GM19023 (cell line): ENCODE measurements around the gene NFILZ.

ENCODE experiments used
- ATAC-seq: cut with Tn5 transposase; IDR thresholded peaks from one replicate; pipeline ENCODE4 v1.9.1; 2021; ENCODE audit warnings: mild to moderate bottlenecking, moderate library complexity; ENCODE audit not compliant: unreplicated experiment

The NFILZ gene, protein sequence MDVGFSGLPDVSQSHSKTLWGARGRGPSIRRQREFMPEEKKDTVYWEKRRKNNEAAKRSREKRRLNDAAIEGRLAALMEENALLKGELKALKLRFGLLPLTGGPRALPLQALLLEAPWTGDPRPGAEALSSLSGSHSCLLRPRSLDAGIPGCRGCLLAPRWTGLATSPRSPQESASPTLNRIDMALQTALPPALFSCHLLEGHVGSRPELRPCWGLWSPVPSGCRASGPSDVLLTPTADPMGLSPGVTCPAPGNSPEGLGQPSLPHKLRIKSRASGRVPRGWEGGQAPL

DNA sequence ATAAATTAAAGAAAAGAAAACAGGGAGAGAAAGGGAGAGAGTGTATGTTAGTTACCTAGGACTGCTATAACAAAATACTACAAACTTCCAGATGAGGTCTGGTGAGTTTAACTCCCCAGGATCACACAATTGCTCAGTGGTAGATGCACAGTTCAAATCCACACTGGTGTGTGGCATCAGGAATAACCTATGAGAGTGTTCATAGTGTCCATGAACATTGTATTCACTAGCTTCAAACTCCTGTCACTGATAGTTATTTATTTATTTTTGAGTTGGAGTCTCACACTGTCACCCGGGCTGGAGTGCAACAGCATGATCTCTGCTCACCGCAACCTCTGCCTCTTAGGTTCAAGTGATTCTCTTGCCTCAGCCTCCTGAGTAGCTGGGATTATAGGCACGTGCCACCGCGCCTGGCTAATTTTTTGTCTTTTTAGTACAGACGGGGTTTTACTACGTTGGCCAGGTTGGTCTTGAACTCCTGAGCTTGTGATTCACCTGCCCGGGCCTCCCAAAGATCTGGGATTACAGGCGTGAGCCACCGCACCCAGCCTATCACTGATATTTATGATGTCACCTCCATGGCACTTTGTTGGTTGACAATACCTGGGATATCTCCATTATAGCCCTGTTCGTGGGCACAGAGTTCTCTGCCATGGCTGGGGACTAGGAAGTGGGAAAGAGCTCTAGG lies at the start of gene NFILZ:
Gene NFILZ (plus strand): TSS at position 638 of the 688 bp plus-strand sequence. CDS start 46,133 bp downstream, outside the sequence.
- no peak for ATAC-seq

DNA sequence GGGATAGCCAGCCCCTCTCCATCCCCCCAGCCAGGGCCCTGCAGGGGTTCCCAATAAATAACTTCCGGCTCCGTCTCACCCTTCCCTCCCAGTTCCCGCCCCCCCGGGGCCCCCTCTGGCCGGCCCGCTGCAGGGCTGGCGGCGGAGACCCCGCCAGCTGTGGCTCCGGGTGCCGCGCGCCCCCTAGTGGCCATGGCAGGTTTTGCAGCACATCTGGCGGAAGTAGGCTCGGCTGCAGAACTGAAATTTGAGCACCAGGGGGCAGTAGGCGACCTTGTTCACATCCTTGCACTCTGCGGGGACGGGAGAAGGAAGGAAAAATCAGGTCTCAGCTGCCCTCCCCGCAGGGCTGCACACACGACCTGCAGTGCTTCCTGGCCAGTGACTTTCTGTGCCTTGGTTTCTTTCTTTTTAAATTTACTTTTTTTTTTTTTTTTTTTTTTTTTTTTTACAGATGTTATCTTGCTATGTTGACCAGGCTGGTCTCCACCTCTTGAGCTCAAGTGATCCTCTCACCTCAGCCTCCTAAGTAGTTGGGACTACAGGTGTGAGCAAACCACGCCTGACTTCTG lies 49.6 kb upstream of the NFILZ start:
- ATAC-seq, result no peak

DNA sequence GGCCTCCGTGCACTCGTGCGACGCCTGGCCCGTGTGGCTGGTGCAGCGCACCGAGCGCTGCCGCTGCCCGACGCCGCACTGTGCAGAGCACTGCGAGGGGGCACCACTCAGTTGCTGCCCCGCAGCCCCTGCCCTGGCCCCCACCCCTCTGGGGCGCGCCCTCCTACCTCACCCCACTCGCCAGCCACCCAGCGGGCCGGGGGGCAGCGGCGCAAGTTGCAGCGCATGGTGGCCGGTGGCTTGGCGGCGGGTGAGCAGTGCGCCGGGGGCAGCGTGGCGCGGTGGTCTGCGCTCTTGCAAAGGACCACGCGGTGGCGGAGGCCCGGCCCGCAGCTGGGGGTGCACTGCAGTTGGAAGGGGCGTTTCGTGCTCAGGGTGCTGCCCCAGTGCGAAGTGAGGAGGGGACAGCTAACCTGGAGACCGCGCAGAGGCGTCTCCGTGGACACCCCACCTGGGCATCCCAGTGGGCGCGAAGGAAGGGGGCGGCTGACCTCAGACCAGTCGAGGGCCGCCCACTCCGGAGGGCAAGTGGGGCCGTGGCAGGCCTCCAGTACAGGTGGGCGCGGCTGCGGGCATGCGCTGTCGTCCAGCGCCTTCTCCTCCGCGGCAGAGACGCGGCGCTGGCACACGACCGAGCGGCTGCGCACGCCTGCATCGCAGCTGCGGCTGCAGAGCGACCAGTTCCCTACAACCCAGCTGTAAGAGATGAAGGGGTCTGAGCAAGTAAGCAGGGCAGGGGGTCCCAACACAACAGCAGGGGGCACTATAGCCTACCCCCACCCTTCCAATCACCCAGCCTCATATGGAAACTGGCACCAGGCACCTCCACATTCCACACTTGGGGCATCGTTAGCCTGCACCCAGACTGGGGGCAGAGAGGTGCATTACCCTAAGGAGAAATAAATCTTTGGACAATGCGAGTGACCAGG lies 45.2 kb upstream of the NFILZ start:
- no peak for ATAC-seq

DNA sequence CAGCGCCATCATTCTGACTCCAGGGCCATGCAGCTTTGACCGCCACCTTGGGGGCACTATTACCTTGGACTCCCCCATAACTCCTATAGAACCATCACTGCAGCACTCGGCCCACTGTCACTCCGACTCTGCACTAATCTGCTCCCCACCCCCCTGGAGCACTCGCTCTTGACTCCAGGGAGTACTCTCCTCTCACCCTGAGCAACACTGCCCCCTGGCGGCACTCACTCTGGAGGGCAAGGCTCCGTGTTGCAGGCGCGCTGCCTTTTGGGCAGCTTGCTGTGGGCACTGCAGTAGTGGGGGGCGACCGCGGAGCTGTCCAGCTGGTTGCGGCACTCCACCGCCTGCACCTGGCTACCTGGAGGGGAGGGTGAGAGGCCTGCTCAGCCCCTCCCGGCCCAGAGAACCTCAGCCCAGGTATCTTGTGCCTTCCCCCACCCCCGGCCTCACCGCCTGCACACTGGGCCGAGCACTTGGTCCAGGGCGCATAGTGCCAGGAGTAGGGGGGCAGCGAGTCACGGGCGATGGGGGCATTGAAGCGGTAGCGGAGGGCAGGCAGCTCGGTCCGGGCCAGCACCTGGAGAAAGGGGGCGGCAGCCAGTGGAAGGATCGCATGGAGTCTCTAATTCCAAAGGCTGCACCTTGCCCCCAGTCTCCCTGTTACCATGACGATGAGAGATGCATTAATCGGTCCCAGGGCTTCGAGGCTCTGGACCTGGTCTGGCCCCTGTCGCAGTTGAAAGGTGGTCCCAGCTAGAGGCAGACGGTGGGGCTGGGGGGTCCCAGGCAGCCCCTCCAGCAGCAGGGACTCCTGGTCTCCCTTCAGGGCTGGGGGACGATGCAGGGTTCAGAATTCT lies 44.3 kb upstream of the NFILZ start:
- ATAC-seq, result no peak

DNA sequence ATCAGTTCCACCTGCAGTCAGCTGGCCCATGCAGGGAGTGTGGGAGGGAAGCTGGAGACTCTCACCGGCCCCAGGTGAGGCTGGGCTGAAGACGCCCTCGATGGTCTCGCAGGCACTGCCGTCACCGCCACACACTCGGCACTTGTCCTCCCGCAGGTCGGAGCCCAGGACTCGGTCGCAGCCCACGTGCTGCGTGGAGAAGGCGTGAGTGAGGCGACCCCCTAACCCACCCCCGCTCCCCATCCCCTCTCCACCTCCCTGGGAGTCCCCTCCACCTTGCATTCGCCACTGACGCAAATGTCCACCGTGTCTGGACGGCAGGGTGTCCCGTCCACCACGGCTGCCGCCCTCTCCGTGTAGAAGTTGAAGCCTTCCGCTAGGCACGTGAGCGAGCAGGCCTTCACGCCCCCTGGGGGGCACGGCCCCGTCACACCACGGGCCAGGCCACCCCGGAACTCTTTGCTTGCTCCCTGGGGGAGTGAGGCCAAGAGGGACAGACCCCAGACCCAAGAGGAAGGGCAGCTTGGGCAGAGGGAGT lies 41.2 kb upstream of the NFILZ start:
- ATAC-seq, result no peak

DNA sequence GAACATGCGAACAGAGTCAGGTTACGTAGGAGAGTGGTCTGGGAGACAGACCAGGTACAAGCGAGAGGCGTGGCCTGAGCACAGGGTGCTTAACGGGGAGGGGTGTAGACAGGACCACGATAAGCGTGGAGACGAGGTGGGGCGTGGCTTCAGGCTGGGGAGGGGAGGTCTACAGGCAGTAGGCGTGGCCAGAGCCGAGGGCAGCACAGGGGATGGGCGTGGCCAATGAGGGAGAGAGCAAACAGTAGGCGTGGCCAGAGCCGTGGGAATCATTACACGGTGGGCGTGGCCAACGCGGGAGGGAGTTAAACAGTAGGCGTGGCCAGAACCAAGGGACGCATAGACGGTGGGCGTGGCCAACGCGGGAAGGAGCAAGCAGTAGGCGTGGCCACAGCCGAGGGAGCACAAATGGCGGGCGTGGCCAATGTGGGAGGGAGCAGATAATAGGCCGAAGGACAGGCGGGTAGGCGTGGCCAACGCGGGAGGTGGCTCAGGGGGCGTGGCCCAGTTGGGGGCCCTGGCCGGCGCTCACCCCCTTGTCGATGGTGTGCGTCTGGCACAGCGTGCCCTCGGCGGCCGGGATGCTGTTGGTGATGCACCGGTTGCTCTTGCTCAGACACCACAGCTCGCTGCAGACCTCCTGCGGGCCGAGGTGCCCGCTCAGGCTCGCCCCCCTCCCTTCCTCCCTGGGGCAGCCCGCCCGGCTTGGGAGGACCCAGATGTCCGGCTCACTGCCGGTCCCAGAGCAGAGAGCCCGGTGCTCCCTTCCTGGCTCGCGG lies 38.0 kb upstream of the NFILZ start:
- ATAC-seq, result no peak

DNA sequence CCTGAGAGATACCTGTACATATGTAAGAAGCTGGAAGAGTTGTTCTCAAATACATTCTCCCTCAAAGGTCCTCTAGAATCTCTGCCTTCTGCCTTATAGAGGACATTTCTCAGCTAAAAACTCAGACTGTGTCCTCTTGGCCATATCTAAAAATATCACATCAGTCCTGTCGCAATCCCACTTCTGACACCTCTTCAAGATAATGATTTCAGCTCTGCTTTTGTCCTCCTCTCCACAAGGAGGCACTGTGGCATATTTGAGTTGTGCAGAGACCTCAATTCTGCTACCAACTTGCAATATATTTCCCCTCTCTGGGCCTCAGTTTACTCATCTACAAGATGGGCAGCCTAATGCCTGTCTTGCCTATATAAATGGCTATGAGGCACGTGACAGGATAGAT lies 36.5 kb upstream of the NFILZ start:
- no peak for ATAC-seq

DNA sequence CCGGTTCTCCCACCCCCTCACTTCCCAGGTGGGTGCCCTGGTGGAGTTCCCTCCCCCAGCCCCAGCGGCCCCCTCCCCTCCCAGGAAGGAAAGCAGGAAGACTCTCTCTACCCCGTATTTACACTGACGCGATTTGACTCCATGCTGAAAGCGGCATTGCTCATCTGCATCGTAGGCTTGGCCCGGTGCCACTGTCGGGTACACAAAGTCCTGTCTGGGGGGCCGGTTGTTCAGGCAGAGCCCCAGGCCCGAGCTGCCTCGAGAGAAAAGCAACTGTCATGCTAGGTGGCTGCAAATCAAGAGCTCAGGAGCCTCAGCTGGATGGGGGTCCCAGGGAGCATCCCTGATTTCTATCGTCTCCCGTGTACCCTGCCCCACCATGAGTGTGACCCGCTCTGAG lies 34.8 kb upstream of the NFILZ start:
- ATAC-seq, result no peak

DNA sequence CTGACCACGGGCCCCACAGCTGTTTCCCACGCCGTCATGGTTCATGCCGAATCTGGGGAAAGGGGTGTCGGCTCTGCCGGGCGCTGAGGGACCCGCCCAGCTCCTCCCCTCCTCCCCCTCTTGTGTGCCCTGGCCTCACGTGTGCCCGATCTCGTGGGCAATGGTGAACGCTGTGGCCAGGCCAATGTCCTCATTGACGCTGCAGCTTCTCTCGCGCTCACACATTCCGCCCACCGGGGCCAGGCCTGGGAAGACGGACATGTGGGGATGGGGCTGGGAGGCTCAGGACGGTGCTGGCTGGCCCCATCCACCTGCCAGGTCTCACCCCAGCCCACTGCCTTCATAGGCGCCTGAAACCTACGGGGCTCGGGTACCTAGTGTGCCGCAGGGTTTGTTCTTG lies 34.3 kb upstream of the NFILZ start:
- no peak for ATAC-seq

DNA sequence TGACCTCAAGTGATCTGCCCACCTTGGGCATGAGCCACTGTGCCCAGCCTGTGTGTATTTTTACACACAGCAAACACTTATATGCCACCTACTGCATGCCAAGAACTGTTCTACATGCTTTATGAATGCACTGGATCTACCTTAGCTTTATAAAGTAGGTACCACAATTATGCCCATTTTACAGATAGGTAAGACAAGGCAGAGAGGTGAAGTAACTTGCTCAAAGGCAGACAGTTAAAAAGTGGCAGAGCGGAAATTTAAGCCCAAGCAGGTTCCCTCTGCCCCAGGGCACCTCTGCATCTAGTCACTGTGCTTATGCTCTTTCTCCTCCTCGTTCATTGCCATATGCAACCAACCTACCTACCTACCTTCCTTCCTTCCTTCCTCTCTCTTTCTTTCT lies 30.4 kb upstream of the NFILZ start:
- no peak for ATAC-seq

DNA sequence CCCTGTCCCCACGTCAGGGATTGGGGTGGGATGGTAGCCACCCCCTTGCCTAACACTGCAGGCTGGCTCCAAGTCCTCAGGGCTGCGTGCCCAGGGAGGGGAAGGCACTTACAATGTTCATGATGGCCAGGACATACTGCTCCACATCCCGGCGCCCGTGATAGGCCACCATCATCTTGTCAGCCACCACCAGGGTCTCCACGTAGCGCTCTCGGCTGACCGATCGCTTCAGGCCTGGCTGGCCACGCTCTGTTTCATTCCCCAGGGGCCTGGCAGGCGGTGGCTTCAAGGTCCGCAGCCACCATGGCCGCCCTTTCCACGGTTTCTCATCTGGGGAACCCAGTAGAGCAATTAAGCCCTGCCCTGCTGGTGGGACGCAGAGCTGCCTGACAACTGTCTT lies 29.6 kb upstream of the NFILZ start:
- no peak for ATAC-seq

DNA sequence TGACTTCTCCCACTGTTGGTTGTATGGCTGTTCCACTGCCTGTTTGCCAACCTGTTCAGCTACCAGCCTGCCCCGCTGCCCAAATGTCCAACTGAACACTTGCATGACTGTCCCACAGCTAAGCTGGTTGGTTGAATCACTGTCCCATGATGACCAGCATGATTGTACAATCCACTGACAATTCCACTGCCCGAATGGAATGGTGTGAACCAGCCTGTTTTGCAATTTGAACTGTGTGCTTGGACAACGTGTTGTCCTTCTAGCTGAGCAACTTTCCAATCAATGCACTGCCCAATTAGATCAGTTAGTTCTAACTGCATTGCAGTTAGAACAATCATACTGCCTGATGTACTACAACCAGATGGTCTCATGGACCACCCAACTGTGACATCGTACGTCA lies 28.6 kb upstream of the NFILZ start:
- ATAC-seq, result no peak

DNA sequence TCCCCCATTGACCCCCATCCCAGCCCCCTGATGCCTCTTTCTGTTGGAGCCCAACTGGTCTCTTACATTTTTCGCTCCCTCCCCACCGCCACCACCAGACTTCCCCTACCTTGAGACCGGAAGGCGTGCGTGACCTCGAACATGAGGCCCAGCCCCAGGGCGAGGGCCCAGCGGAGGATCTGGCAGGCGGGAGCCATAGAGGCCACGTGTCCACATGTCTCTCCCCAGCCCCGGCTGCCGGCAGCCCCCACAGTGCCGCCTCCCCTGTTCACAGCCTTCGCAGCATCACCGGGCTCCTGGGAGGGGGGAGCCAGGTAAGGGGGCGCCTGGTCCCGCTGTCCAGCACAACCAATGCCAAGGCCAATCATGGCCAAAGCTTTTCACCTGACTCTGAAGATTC lies 24.9 kb upstream of the NFILZ start:
- ATAC-seq, result no peak

DNA sequence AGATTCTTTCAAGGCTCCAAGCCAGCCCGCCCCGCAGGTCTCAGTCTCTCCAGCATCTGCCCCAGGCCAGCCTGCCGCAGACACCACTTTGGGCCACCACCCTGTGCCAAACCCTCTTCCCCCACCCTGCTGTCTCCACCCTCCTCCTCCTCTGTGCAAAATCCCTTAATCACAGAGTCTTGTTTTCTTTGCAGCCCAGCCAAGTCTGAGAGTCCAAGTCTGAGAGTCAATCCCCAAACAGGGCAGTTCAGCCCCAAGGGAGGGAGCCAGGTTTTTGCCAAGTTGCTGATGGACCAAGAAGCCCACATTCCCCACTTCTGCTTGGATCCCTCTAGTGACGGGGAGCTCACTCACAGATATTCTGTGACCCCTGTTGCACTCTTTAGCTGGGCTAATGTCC lies 23.0 kb upstream of the NFILZ start:
- ATAC-seq, result no peak

DNA sequence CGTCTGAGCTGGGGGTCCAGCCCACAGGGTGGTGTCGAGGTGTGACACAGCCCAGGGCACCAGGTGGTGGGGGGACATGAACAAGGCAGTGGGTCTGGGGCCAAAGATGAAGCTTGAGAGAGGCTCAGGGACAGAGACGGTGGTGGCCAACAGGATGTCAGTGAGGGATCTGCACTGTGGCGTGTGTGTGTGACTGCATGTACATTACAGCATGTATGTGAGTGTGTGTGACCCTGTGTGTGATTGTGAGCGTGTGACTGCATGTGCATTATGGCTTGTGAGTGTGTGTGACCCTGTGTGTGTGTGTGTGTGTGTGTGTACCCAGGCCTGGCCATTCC lies 21.5 kb upstream of the NFILZ start:
- ATAC-seq, result no peak

DNA sequence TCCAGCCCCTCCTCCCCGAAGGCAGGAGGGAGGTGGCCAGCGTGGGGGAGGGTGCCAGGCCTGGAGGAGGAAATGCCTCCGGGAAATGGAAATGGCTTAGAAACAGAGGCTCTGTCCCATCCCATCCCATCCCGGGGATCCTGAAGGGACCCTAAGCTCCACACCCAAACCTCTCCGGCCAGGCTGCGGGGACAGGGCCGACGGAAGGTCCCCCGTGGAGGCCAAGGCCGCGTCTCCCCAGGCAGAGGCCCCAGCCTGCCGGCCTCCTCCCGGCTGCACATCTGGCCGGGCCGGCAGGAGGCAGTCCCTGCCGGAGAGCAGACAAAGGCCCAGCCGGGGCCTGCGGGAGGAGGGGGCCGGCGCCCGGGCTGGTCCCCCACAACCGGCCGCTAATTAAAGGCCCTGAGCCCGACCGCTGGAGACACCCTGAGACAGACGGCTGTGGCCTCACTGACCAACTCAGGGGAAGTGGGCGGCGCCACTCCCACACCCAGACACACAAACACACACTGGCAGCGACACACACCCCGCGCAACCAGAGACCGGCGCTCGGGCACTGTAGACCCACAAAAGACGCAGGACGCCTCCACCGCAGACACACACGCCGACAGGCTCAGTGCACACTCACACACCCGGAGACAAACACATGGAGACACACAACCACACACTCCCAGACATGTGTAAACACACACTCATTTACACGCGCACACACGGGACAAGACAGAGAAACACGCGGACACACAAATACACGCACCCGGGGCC lies 21.0 kb upstream of the NFILZ start:
- no peak for ATAC-seq

DNA sequence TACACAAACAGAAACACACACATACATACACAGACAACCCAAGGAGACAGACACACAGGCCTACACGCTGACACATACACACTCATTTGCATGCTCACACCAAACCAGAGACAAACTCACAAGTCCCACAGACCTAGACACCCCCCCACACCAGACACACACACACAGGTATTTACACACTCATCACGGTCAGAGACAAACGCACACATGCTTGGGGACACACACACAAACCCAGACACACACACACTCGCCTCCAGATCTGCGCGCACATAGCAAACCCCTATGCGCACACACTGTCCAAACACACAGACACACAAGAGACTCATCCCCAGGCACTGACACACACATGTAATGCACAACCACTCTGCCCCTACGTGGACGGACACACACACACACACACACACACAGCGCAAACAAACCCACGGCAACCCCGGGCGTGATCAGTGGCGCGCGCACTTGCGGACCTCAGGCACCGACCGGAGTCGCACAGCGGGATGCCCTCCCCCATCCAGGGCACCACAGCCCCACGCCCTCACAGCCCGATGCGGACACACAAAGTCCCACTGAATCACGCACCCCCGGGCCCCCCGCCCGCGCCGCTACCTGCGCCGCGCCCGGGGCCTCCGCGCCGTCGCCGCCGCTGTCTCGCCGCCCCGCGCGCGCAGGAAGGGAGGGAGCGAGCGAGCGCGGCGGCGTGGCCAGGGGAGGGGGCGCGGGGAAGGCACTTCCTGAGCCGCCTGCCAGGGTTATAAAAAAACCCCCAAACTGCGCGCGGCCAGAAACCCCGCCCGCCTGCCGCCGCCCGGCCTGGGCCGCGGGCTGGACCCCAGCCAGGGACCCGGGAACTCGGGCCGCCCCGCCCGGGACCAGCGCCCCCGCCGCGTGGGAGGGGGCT lies 20.1 kb upstream of the NFILZ start, which contains the start of gene ADAMTS10:
Gene ADAMTS10 (minus strand): TSS at position 675 of the 895 bp plus-strand sequence. CDS start 5,005 bp downstream, outside the sequence.
- ATAC-seq, result no peak

DNA sequence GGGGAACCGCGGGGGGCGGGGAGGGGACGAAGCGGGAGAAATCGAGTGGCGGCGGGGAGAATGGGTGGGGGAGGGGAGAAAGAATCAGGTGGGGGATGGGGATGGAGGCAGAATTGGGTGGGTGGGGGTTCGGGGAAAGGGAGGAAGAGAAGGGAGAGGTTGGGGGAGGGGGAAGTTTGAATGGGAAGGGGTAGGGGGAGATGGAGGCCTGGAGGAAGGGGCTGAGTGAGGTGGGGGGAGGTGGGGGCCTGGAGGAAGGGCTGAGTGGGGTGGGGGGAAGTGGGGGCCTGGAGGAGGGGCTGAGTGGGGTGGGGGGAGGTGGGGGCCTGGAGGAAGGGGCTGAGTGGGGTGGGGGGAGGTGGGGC lies 19.5 kb upstream of the NFILZ start:
- ATAC-seq, result no peak
